Measurements from ENCODE around the gene DNER. TPM values are rescaled to one million over a fixed set of nuclear protein-coding genes. Genes with fewer than 3 reads are reported as not detected.

Gene DNER
- total and polyA plus RNA-seq, 2 of the 4 experiments (the other 2 are of a cell fraction), result under 0.01 to 0.14 TPM

GRCh38 chr2:229490167-229490566 is 224.2 kb downstream of the DNER start:
- ChIA-PET CTCF (no interaction called here), POLR2A (ENCODE audit: unreplicated experiment) (no interaction called here)
- H3K56ac ChIP-seq (ENCODE audit: extremely low read depth, insufficient read depth, low read length), result no peak overlapping the region
- intact Hi-C loops (cut with micrococcal nuclease) (no loop called here), in situ Hi-C loops (cut with MboI; ENCODE audit: low sequenced_read_pairs) (no loop called here), dilution Hi-C loops (cut with HindIII; ENCODE audit: low sequenced_read_pairs, unreplicated experiment) (no loop called here)
- no peak overlapping the region for H4K8ac ChIP-seq (ENCODE audit: low read depth in 2 of 2, low read length in 2 of 2)
- BruUV-seq (replicated peaks), result no TSS peak
- H2AK9ac ChIP-seq (replicated peaks; ENCODE audit: low read depth, low read length, poor library complexity), result no peak overlapping the region
- no peak overlapping the region for H2BK120ac ChIP-seq (ENCODE audit: low read depth, low read length)
- H3K27ac ChIP-seq (ENCODE audit: insufficient read depth, low read length), result no peak overlapping the region
- H2BK15ac ChIP-seq (ENCODE audit: low read depth, low read length), result no peak overlapping the region
- no peak overlapping the region for H4K5ac ChIP-seq (ENCODE audit: low read depth, low read length)
- H3K4me2 ChIP-seq (ENCODE audit: low read depth, low read length), result no peak overlapping the region
- no peak overlapping the region for H3K9ac ChIP-seq (ENCODE audit: low read depth, low read length)
- H3K27me3 ChIP-seq (ENCODE audit: control insufficient read depth, insufficient read depth, low read length), result no peaks in the 10 kb centered on the region
- H3K18ac ChIP-seq (ENCODE audit: low read depth, low read length), result no peak overlapping the region
- no peak overlapping the region for H3K14ac ChIP-seq (replicated peaks; ENCODE audit: low read depth, low read length)
- H4K20me1 ChIP-seq (ENCODE audit: insufficient read depth, low read length), result no peaks in the 10 kb centered on the region
- DNase-seq (no peak), ATAC-seq (ENCODE audit: low read depth) (no peak)
- H3K9me3 ChIP-seq (ENCODE audit: control insufficient read depth, insufficient read depth, low read length), result peaks cover 6% of the 10 kb centered on the region
- H3K4me3 ChIP-seq (ENCODE audit: insufficient read depth, low read depth, low read length), result no peak overlapping the region
- H2BK5ac ChIP-seq (ENCODE audit: low read depth, low read length, poor library complexity, severe bottlenecking), result no peak overlapping the region
- no peak overlapping the region for H2BK20ac ChIP-seq (ENCODE audit: low read depth, low read length)
- no peak overlapping the region for H3K4ac ChIP-seq (ENCODE audit: low read depth, low read length)
- no peak overlapping the region for H4K91ac ChIP-seq (ENCODE audit: insufficient read depth, low read depth, low read length)
- H3K4me1 ChIP-seq (ENCODE audit: control insufficient read depth, insufficient read depth, low read length), result no peaks in the 10 kb centered on the region
- TF ChIP-seq NFE2L2 (IDR thresholded peaks at IDR 0.05; ENCODE audit: low read depth, low read length) (no peak), RCOR1 (IDR thresholded peaks at IDR 0.05; ENCODE audit: insufficient replicate concordance, low read length) (no peak), MXI1 (IDR thresholded peaks at IDR 0.05; ENCODE audit: borderline replicate concordance, low read depth, low read length) (no peak), CEBPB (IDR thresholded peaks at IDR 0.05; ENCODE audit: low read depth, low read length) (no peak), BHLHE40 (IDR thresholded peaks at IDR 0.05; ENCODE audit: low read depth, low read length) (no peak), MAFK (IDR thresholded peaks at IDR 0.05; ENCODE audit: low read depth, low read length) (no peak), SMC3 (IDR thresholded peaks at IDR 0.05; ENCODE audit: low read depth, low read length) (no peak), MAZ (IDR thresholded peaks at IDR 0.05; ENCODE audit: borderline replicate concordance, low read depth, low read length) (no peak), ELK1 (IDR thresholded peaks at IDR 0.05; ENCODE audit: borderline replicate concordance, low read depth, low read length) (no peak), POLR2A (IDR thresholded peaks at IDR 0.05; ENCODE audit: low read depth, low read length) (no peak), RAD21 (IDR thresholded peaks at IDR 0.05; ENCODE audit: low read length) (no peak), USF2 (IDR thresholded peaks at IDR 0.05; ENCODE audit: low read depth, low read length) (no peak), CHD1 (IDR thresholded peaks at IDR 0.05; ENCODE audit: low read depth, low read length) (no peak), RFX5 (IDR thresholded peaks at IDR 0.05; ENCODE audit: low read depth, low read length) (no peak)
- H2AFZ ChIP-seq (replicated peaks; ENCODE audit: low read length, poor library complexity), result no peak overlapping the region
- no CpG with 5 or more reads among the region's 1 CpG for WGBS, 2 experiments (ENCODE audit: extremely low coverage in 2 of 2, insufficient read length in 1 of 2)
- H3K36me3 ChIP-seq (ENCODE audit: control insufficient read depth, insufficient read depth, low read length), result no peaks in the 10 kb centered on the region
- no peaks in the 10 kb centered on the region for H3K79me1 ChIP-seq (ENCODE audit: low read depth in 1 of 2, low read length in 2 of 2)
- H3K23ac ChIP-seq (ENCODE audit: low read depth, low read length), result no peak overlapping the region
- H2AK5ac ChIP-seq (ENCODE audit: low read depth, low read length), result no peak overlapping the region
- H3K9me1 ChIP-seq (ENCODE audit: insufficient read depth, low read length), result no peaks in the 10 kb centered on the region

All from IMR-90 (cell line).